GM23338 (cell line): ENCODE data around the gene RANBP1.

Source experiments
- EZH2 ChIP-seq: fragments of 200-600 bp; sonication (generic); IDR thresholded peaks from one replicate; pipeline ENCODE4 v1.8.0; 2017; ENCODE audit warnings: antibody characterized with exemption, mild to moderate bottlenecking, low read depth; ENCODE audit not compliant: unreplicated experiment
- EZH2phosphoT487 ChIP-seq: fragments of 200-600 bp; sonication (generic); IDR thresholded peaks from one replicate; pipeline ENCODE4 v1.8.1; 2018; ENCODE audit warnings: antibody characterized with exemption; ENCODE audit not compliant: unreplicated experiment
- JUNB ChIP-seq: IDR thresholded peaks from one replicate; pipeline ENCODE4 v1.6.1; 2016; ENCODE audit warnings: antibody characterized with exemption; ENCODE audit not compliant: unreplicated experiment
- POLR2AphosphoS5 ChIP-seq: IDR thresholded peaks from 2 replicates; pipeline ENCODE4 v1.6.1; 2016; ENCODE audit warnings: antibody characterized with exemption, low read depth
- TF ChIP-seq, protein P1 (sequence below), 2 experiments: fragments of 200-600 bp in 1 of 2; sonication (generic) in 1 of 2; conservative IDR thresholded peaks; 2 replicates each; pipeline versions ENCODE4 v1.5.1 to v1.6.1; 2016 to 2017; ENCODE audit warnings: antibody characterized with exemption in 2 of 2, low read depth in 2 of 2, mild to moderate bottlenecking in 2 of 2, moderate library complexity in 1 of 2

DNA sequence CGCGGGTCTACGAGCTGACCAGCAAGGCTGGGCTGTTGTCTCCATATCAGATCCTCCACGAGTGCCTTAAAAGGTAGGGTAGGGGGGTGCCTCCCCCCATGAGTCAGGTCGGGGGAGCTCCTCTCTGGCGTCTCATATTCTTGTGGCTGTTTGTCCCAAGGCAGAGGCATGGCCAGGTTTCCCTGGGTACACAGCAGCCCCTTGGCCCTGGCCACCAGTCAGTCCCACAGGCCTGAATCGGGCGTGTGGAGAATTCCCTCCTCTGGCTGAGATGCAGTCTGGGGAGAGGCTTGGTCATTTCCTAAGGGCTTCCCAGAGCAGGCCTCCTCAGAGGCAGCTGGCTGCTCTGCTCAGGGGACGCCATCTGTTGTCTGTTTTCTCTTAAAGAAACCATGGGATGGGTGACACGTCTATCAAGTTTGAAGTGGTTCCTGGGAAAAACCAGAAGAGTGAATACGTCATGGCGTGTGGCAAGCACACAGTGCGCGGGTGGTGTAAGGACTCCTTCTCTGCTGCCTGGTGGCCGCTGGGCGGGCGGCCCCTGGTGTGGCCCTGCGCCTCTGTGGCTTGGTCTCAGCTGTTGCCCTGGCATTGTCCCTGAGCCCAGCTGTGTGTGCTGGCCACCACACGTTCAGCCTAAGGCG, 9.6 kb upstream of the RANBP1 start:
- TF ChIP-seq, protein P1, sequence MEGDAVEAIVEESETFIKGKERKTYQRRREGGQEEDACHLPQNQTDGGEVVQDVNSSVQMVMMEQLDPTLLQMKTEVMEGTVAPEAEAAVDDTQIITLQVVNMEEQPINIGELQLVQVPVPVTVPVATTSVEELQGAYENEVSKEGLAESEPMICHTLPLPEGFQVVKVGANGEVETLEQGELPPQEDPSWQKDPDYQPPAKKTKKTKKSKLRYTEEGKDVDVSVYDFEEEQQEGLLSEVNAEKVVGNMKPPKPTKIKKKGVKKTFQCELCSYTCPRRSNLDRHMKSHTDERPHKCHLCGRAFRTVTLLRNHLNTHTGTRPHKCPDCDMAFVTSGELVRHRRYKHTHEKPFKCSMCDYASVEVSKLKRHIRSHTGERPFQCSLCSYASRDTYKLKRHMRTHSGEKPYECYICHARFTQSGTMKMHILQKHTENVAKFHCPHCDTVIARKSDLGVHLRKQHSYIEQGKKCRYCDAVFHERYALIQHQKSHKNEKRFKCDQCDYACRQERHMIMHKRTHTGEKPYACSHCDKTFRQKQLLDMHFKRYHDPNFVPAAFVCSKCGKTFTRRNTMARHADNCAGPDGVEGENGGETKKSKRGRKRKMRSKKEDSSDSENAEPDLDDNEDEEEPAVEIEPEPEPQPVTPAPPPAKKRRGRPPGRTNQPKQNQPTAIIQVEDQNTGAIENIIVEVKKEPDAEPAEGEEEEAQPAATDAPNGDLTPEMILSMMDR (conservative IDR thresholded peaks at IDR 0.05; ENCODE audit: low read depth in 2 of 2): no peak
- TF ChIP-seq EZH2: no peak
- no peak for TF ChIP-seq POLR2AphosphoS5
- TF ChIP-seq EZH2phosphoT487: no peak
- no peak for TF ChIP-seq JUNB
